ENCODE measurements around the gene AGRN.
"Not testable (repeated sequence)": the region's sequence is repeated elsewhere in the genome, so short reads cannot be mapped to it uniquely, and the experiment has no call there.

Gene AGRN

GRCh38 chr1:973459-974292 lies 46.2 kb upstream of the AGRN start:
- no peak overlapping the region for H3K4me3 ChIP-seq (replicated peaks; ENCODE audit: low read depth, low read length)
- TF ChIP-seq CTCF (IDR thresholded peaks at IDR 0.05; ENCODE audit: low read depth, low read length, missing control alignments): no peak
- no peak for DNase-seq (ENCODE audit: extremely low read depth, low read depth)

- no peak for DNase-seq (ENCODE audit: extremely low read depth, low read depth)
- TF ChIP-seq CTCF (IDR thresholded peaks at IDR 0.05; ENCODE audit: low read depth, low read length, missing control alignments): no peak
- no peak overlapping the region for H3K4me3 ChIP-seq (replicated peaks; ENCODE audit: low read depth, low read length)
These were observed 45.7 kb upstream of the AGRN start for GRCh38 chr1:974293-974640.

- no peak for DNase-seq (ENCODE audit: extremely low read depth, low read depth)
- no peak for TF ChIP-seq CTCF (IDR thresholded peaks at IDR 0.05; ENCODE audit: low read depth, low read length, missing control alignments)
These were observed 45.1 kb upstream of the AGRN start for GRCh38 chr1:974687-975328.

GRCh38 chr1:975365-975764 lies 44.6 kb upstream of the AGRN start:
- TF ChIP-seq CTCF (IDR thresholded peaks at IDR 0.05; ENCODE audit: low read depth, low read length, missing control alignments): no peak
- DNase-seq (ENCODE audit: extremely low read depth, low read depth): no peak
- no peak overlapping the region for H3K4me3 ChIP-seq (replicated peaks; ENCODE audit: low read depth, low read length)

More at GRCh38 chr1:974687-975328, 45.1 kb upstream of the AGRN start:
- no peak overlapping the region for H3K4me3 ChIP-seq (replicated peaks; ENCODE audit: low read depth, low read length)

GRCh38 chr1:975896-976683 lies 43.8 kb upstream of the AGRN start:
- TF ChIP-seq CTCF (IDR thresholded peaks at IDR 0.05; ENCODE audit: low read depth, low read length, missing control alignments): peak; percentile 55
- DNase-seq (ENCODE audit: extremely low read depth, low read depth): no peak
- H3K4me3 ChIP-seq (replicated peaks; ENCODE audit: low read depth, low read length): no peak overlapping the region

- H3K4me3 ChIP-seq (replicated peaks; ENCODE audit: low read depth, low read length); DNase-seq (ENCODE audit: extremely low read depth, low read depth): not testable (repeated sequence)
These were observed 43.1 kb upstream of the AGRN start for GRCh38 chr1:976791-977190.

All from HFF-Myc (cell line).